Spleen (tissue), 11 donors: Measurements from ENCODE around the gene EHHADH. TPM values are rescaled to one million over a fixed set of nuclear protein-coding genes. Genes with fewer than 3 reads are reported as not detected.

Experiments
- DNase-seq: peaks from one replicate; pipeline ENCODE4 v3.0.0-alpha.2; 2020
- H3K27ac ChIP-seq, 8 donors: fragments of 200-600 bp; sonication (generic) in 7 of 8; 1 replicate in 4 of 8; 2 replicates in 4 of 8; pipeline versions ENCODE4 v1.5.0 to v1.8.0; 2016 to 2021; ENCODE audit warnings: inconsistent platforms in 4 of 8, mild to moderate bottlenecking in 4 of 8, moderate library complexity in 1 of 8
- H3K27me3 ChIP-seq, 7 donors: fragments of 200-600 bp; sonication (generic) in 6 of 7; replicated peaks in 1 of 7; 1 replicate in 4 of 7; 2 replicates in 3 of 7; pipeline versions ENCODE4 v1.5.0 to v1.8.0; 2016 to 2021; ENCODE audit warnings: inconsistent platforms in 3 of 7, mild to moderate bottlenecking in 1 of 7
- H3K36me3 ChIP-seq, 6 donors: fragments of 200-600 bp; sonication (generic) in 5 of 6; 1 replicate in 4 of 6; 2 replicates in 2 of 6; pipeline versions ENCODE4 v1.5.0 to v1.8.0; 2016 to 2021; ENCODE audit warnings: inconsistent platforms in 2 of 6
- H3K4me1 ChIP-seq, 6 donors: fragments of 200-600 bp; sonication (generic) in 5 of 6; 1 replicate in 3 of 6; 2 replicates in 3 of 6; pipeline versions ENCODE4 v1.5.0 to v1.8.0; 2016 to 2021; ENCODE audit warnings: inconsistent platforms in 3 of 6
- H3K4me3 ChIP-seq, 8 donors: fragments of 200-600 bp; sonication (generic) in 7 of 8; 1 replicate in 4 of 8; 2 replicates in 4 of 8; pipeline versions ENCODE4 v1.5.0 to v1.8.0; 2016 to 2021; ENCODE audit warnings: inconsistent platforms in 4 of 8, mild to moderate bottlenecking in 4 of 8, moderate library complexity in 2 of 8
- H3K9me3 ChIP-seq, 8 donors: fragments of 200-600 bp; sonication (generic) in 7 of 8; 1 replicate in 4 of 8; 2 replicates in 4 of 8; pipeline versions ENCODE4 v1.5.0 to v1.8.0; 2016 to 2021; ENCODE audit warnings: inconsistent platforms in 4 of 8
- POLR2A ChIP-seq, 3 donors: fragments of 450-650 bp; IDR thresholded peaks; one replicate each; pipeline ENCODE4 v1.5.1; 2017; ENCODE audit warnings: antibody characterized with exemption in 3 of 3, mild to moderate bottlenecking in 1 of 3
- POLR2AphosphoS5 ChIP-seq, 3 donors: sonication (generic); formaldehyde crosslinking; IDR thresholded peaks; one replicate each; pipeline ENCODE4 v1.5.1; 2017; ENCODE audit warnings: antibody characterized with exemption in 3 of 3
- WGBS, 5 donors: extraction: QIAGEN DNeasy Blood & Tissue Kit in 3 of 5; methylation state at CpG; one replicate each; pipeline versions ENCODE4 v1.1.5 to v1.1.7; 2013 to 2018; 5-methylcytosine and 5-hydroxymethylcytosine counted together
- intact Hi-C: fragments of 100-400 bp; cut with DNase I; formaldehyde crosslinking; loops from one replicate; pipeline ENCODE4 v1.15.0; 2023; ENCODE audit warnings: low total_unique reads
- polyA plus RNA-seq, 3 donors: library from polyadenylated mRNA; stranded (reverse); fragments of 200-250 nt; gene quantifications; one replicate each; pipeline ENCODE4 v1.2.1, GENCODE V29; 2013
- total RNA-seq, 7 donors: library from RNA; depleted of rRNA in 3 of 7; stranded (reverse); fragments of >200 nt in 3 of 7; fragmentation: NEBNext Ultra II Directional in 4 of 7; extraction: Animal tissue kit (Norgen Biotek cat#: 25700) in 4 of 7; gene quantifications; one replicate each; pipeline versions ENCODE4 v1.1.0 to v1.2.1, GENCODE V29; 2016 to 2021
- TF ChIP-seq, protein P1 (sequence below), 11 experiments: fragments of 200-600 bp in 7 of 11; fragments of 450-650 bp in 4 of 11; sonication (generic) in 4 of 11; IDR thresholded peaks in 8 of 11; conservative IDR thresholded peaks in 3 of 11; 1 replicate in 7 of 11; 2 replicates in 4 of 11; pipeline versions ENCODE4 v1.4.0 to v1.8.0; 2016 to 2021; ENCODE audit warnings: antibody characterized with exemption in 11 of 11, inconsistent platforms in 4 of 11, mild to moderate bottlenecking in 1 of 11
- donor health status: healthy with polysubstance abuse.
- donor health status: DM: no; HTN: no; CAD: no; lungs with moderate emphysema.
- donor health status: DM: no; HTN: no; CAD: no.
- donor health status: Bipolar disorder and iron deficiency.
- donor health status: healthy.
- donor health status: DM: no; HTN: no; CAD: no.
- donor health status: DM: yes; HTN: yes; CAD: no.

Gene EHHADH
- total and polyA plus RNA-seq, 10 donors: 1.3 to 18.9 (median 7.4) TPM

DNA sequence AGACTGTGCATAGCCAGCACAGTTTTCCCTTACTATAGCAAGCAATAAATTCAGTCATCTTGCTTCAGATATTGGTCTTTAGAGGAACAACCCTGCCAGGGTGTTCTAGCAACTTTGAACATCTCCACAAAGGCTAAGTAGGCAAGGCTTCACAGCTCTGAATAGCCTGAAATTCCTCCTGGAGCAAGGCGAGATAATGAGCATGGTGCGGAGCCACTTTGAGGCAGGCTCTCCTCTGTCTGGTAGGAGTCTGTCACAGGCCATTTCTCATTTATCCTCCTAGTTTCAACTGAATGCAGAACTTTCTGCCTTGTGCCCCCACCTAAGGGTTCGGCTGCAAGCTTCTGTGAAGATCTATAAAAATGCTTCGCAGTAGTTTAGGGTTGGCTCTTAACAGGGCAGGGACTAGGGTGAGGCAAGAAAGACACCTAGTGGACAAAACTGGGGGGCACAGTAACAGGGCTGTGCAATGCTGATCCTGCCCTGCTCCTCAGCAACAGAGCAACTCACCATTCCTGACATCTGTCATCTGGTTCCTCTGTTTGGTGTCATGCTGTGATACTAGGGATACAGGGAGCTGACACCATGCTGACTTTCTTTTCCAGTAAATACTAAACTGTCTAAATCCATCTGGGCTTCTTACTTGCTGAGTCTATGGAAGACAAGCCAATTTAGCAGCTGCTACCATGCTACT lies 16.6 kb upstream of the EHHADH start:
- TF ChIP-seq, protein P1, sequence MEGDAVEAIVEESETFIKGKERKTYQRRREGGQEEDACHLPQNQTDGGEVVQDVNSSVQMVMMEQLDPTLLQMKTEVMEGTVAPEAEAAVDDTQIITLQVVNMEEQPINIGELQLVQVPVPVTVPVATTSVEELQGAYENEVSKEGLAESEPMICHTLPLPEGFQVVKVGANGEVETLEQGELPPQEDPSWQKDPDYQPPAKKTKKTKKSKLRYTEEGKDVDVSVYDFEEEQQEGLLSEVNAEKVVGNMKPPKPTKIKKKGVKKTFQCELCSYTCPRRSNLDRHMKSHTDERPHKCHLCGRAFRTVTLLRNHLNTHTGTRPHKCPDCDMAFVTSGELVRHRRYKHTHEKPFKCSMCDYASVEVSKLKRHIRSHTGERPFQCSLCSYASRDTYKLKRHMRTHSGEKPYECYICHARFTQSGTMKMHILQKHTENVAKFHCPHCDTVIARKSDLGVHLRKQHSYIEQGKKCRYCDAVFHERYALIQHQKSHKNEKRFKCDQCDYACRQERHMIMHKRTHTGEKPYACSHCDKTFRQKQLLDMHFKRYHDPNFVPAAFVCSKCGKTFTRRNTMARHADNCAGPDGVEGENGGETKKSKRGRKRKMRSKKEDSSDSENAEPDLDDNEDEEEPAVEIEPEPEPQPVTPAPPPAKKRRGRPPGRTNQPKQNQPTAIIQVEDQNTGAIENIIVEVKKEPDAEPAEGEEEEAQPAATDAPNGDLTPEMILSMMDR (IDR thresholded peaks at IDR 0.05 in 8 of 11, conservative IDR thresholded peaks at IDR 0.05 in 3 of 11): peak in 2 of 11 experiments; percentile 18 to 23
- no peak for TF ChIP-seq POLR2A (IDR thresholded peaks at IDR 0.05)
- Histone ChIP-seq H3K27me3 (peaks cover 0 to 62% (median 0%) of the 10 kb centered on the region in 7 donors), H3K36me3 (no peaks in the 10 kb centered on the region), H3K9me3 (no peaks in the 10 kb centered on the region), H3K27ac (no peak overlapping the region), H3K4me3 (no peak overlapping the region), H3K4me1 (no peaks in the 10 kb centered on the region)
- 54 to 72% (median 61%) methylated on average over 4 of the region's 4 CpGs for WGBS, 5 donors
- no peak for DNase-seq
- intact Hi-C loops: no loop called here

DNA sequence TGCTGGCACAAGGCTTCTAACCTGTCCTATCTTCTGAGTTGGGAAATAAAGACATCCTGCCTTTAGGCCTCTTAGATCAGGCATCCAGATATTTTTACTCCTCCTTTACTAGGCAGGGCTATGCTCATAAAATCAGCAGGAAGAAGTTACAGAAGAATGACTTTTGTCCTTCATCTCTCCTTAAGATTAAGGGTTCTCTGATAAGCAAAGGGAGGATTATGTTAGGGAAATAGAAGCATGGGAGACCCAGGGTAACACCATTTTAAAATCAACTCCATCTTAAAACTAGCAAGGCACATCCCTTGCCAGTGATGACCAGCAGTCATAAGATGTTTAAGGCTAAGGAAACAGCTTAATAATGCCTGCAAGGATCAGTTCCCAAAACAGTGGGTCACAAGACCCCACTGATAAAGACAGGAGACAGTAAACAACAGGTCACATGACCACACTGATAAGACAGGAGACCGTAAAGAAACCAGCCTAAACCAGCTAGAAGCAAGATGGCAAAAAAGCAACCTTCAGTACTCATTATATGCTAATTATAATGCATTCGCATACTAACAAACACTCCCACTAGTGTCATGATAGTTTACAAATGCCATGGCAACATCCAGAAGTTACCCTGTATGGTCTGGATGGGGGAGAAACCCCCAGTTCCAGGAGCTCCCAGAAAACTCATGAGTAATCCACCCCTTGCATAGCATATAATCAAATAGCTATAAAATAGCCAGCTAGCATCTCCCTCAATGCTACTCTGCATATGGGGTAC lies 14.5 kb upstream of the EHHADH start:
- WGBS, 5 donors: 70 to 83% (median 75%) methylated on average over 2 of the region's 2 CpGs
- H3K4me1 ChIP-seq: no peaks in the 10 kb centered on the region
- H3K4me3 ChIP-seq: no peak overlapping the region
- H3K27ac ChIP-seq: no peak overlapping the region
- H3K36me3 ChIP-seq: no peaks in the 10 kb centered on the region
- TF ChIP-seq, protein P1 (IDR thresholded peaks at IDR 0.05 in 8 of 11, conservative IDR thresholded peaks at IDR 0.05 in 3 of 11): no peak
- TF ChIP-seq POLR2A (IDR thresholded peaks at IDR 0.05) (no peak), POLR2AphosphoS5 (IDR thresholded peaks at IDR 0.05) (no peak)
- DNase-seq: no peak
- H3K27me3 ChIP-seq: peaks cover 0 to 50% (median 0%) of the 10 kb centered on the region in 7 donors
- intact Hi-C loops: no loop called here
- no peaks in the 10 kb centered on the region for H3K9me3 ChIP-seq

DNA sequence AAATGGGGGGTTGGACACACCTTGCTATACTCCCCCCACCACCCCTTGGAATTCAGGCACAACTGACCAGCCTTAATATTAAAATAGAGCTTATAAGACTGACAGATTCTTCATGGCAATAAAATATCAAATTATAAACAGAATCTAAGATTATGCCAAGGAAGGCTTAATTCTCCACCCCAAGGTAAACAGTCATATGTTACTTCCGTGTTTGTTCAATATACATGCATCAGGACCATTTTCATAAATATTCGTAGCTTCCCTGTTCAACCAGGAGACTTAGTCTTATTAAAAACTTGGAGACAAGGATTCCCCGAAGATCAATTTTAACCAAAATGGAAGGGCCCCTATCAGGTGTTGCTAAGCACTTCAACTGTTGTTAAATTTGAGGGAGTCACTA lies 13.3 kb upstream of the EHHADH start:
- Histone ChIP-seq H3K27ac (no peak overlapping the region), H3K36me3 (no peaks in the 10 kb centered on the region), H3K9me3 (no peaks in the 10 kb centered on the region), H3K27me3 (peaks cover 0 to 49% (median 0%) of the 10 kb centered on the region in 7 donors), H3K4me3 (no peak overlapping the region), H3K4me1 (no peaks in the 10 kb centered on the region)
- intact Hi-C loops: no loop called here
- TF ChIP-seq, protein P1 (IDR thresholded peaks at IDR 0.05 in 8 of 11, conservative IDR thresholded peaks at IDR 0.05 in 3 of 11): no peak
- TF ChIP-seq POLR2A (IDR thresholded peaks at IDR 0.05) (no peak), POLR2AphosphoS5 (IDR thresholded peaks at IDR 0.05) (no peak)
- no peak for DNase-seq
- 88 to 97% (median 92%) methylated on average over 3 of the region's 3 CpGs for WGBS, 5 donors
